ENCODE data around the gene HES7. TPM values are rescaled to one million over a fixed set of nuclear protein-coding genes. Genes with fewer than 3 reads are reported as not detected.
A peak's percentile ranks its signal among the peaks of the same experiment; 100 is the strongest.
"Not testable (repeated sequence)": the region's sequence is repeated elsewhere in the genome, so short reads cannot be mapped to it uniquely, and the experiment has no call there.

Gene HES7
- under 1 TPM in 1 of 4 donors, not detected in 3; 0.46 TPM for total RNA-seq

DNA sequence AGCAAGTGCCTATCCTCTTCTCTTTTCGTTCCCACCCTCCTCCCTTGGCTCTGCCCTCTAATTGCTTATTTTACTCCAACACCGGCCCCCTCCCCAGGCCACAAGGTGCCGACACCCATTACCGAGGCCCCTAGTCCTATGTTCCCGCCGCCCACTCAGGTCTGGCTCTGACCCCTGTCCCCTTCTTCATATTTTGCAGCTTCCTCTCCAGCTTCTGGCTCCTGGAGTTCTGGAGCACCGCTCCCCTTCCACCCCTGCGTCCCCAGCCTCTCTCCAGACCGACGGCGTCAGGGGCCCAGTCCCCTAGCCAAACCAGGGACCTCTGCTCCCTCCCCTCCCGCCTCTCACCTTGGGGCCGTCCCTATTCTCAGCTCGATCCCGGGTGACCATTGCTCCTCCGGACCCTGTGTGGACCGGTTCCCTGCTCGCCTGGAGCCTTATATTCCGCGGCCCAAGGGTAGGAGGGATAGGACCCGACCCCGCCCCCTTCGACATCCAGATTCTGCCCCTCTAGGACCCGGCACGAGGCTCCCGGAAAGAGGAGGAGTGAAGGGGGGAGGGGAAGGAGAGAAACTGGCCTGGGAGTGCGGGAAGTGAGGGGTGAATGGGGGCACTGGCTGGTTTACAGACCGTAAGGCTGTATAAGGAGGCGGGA is at the start of gene HES7:
Gene HES7 (minus strand): TSS at position 412 of the 655 bp plus-strand sequence. CDS start 22 bp downstream, at position 390.
- DNase-seq (ENCODE audit: low spot score) (no peak), ATAC-seq (ENCODE audit: low FRiP score) (no peak)
- TF ChIP-seq, protein P1, sequence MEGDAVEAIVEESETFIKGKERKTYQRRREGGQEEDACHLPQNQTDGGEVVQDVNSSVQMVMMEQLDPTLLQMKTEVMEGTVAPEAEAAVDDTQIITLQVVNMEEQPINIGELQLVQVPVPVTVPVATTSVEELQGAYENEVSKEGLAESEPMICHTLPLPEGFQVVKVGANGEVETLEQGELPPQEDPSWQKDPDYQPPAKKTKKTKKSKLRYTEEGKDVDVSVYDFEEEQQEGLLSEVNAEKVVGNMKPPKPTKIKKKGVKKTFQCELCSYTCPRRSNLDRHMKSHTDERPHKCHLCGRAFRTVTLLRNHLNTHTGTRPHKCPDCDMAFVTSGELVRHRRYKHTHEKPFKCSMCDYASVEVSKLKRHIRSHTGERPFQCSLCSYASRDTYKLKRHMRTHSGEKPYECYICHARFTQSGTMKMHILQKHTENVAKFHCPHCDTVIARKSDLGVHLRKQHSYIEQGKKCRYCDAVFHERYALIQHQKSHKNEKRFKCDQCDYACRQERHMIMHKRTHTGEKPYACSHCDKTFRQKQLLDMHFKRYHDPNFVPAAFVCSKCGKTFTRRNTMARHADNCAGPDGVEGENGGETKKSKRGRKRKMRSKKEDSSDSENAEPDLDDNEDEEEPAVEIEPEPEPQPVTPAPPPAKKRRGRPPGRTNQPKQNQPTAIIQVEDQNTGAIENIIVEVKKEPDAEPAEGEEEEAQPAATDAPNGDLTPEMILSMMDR (IDR thresholded peaks at IDR 0.05) = no peak

DNA sequence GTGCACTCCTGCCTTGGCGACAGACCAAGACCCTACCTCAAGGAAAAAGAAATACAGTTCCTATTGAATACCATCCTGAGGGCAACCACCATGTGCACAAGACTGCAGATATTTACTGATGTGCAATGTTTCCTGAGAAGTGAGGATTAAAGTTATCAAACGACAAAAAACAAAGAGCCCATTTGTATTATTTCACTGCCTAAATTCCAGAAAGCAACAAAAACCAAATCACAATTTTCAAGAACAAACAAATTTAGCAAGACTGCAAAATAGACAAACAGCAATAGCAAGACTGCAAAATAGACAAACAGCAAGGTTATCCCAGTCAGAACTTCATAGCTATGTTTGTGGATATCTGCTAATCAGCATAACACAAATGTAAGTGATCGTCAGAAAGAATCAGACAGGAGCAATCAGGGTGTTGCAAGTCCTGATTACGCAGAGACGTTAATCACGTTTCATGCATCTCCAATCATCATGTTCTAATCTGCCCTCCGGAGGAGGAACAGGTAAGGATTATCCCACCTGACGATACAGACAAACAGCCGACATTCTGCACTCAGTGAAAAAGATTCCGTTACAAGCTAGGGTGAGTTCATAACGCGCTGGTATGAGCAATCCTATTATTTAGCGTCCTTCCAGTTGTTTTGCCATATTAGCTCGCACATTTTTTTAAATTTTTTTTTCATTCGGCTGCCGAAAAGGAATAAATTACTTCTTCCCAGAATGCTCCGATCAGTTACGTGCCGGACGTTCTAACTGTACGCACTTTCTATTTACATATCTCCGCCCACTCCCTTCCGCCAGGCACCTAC is 49.4 kb upstream of the HES7 start:
- ATAC-seq (ENCODE audit: low FRiP score) = peak; percentile 81
- no peak for DNase-seq (ENCODE audit: low spot score)
- TF ChIP-seq, protein P1 (IDR thresholded peaks at IDR 0.05) = no peak

DNA sequence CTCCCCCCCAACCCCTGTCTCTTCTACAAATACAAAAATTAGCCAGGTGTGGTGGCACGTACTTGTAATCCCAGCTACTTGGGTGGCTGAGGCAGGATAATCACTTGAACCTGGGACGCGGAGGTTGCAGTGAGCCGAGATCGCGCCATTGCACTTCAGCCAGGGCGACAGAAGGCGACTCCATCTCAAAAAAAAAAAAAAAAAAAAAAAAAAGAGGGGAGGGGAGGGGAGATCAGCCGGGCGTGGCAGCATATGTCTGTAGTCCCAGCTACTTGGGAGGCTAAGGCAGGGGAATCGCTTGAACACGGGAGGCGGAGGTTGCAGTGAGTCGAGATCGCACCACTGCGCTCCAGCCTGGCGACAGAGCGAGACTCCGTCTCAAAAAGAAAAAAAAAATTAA is 46.3 kb upstream of the HES7 start:
- not testable (repeated sequence) for DNase-seq (ENCODE audit: low spot score); ATAC-seq (ENCODE audit: low FRiP score)

DNA sequence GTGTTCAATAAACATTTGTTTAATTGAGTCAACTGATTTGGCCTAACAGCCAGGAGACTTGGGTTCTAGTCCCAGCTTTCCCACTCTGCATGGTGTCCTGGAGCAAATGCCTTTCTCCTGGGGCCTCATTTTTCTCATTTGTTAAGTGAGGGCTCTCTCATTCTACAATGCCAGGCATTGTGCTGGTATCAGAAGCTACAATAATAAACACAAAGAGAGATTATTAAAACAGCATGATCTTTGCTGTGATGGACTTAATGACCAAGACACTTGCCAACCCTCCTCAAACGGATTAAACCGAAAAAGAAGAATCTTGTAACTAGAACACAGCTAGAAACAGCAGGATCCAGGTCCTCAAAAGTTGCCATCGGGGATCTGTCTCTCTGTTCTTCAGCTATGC is 43.6 kb upstream of the HES7 start:
- ATAC-seq (ENCODE audit: low FRiP score) (no peak), DNase-seq (ENCODE audit: low spot score) (no peak)
- TF ChIP-seq, protein P1 (IDR thresholded peaks at IDR 0.05) = no peak

DNA sequence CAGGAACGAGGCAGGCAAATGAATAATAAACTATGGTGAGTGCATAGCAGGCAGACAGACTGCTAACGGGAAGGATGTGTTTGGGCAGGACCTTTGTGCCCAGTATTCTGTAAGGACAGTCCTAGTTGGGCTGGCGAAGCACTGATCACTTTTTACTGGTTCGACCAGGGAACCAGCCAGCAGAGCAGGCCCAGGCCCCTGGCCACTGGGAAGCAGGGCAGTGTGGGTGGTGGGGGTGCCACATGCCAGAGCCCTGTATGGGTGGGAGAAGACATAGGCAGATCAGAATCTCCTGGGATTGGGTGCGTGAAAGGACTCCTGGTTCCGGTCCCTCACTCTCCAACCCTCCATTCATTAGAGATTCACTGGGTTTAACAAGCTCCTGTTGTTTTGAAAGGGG is 42.8 kb upstream of the HES7 start:
- DNase-seq (ENCODE audit: low spot score) = no peak
- TF ChIP-seq, protein P1 (IDR thresholded peaks at IDR 0.05) = no peak
- no peak for ATAC-seq (ENCODE audit: low FRiP score)

DNA sequence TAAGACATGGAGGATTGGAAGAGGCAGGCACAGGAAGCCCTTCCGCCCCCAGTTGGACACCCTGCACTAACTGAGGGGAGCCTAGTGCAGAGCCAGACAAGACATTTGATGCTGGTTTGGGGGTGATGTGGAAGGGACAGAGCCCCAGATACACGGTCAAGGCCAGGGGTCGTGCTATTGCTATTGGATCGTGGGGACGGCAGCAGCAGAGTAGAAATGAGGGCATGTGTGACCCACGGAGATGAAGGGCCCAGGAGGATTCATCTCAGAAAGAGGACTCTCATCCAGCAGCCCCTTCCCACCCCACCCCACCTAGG is 40.9 kb upstream of the HES7 start:
- ATAC-seq (ENCODE audit: low FRiP score) = no peak
- TF ChIP-seq, protein P1 (IDR thresholded peaks at IDR 0.05) = no peak
- no peak for DNase-seq (ENCODE audit: low spot score)

DNA sequence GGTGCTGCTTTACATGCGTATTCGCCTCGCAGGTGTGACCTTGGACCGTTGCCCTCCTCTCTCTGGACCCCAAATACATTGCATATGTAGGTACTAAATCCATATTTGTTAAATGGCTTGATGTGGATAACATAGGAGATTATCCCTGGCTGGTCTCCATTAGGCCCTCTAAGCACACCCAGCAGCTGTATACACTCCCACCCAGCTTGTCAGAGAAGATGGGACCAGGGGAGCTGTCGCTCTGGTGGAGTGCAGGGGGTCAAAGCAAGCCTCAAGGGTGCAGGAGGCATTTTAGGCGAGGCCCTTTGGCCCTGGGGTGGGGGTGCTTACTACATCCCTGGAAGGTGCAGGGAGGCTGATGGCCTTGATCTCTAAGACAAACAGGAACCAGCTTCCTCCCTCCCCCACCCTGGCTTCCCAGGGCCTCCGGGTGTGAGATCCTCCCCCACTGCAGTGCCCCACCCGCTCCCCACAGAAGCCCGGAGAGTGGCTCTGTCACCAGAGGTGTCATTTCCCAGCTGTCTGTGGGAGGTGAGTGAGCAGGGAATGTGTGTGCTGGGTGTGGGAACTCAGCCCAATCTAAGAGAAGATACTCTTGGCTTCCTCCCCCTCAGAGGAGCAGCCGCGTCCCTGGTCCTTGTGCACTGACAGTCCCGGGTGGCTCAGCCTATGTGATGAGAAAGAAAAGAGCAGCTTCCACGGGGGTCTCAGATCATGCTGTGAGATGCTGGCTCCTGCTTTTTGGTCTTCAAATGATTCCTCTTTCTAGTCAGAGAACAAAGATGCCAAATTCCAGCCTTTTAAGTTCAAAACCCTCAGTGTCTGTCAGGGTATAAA is 40.3 kb upstream of the HES7 start:
- TF ChIP-seq, protein P1 (IDR thresholded peaks at IDR 0.05) = no peak
- DNase-seq (ENCODE audit: low spot score) (no peak), ATAC-seq (ENCODE audit: low FRiP score) (peak; percentile 31)

Data from omental fat pad (tissue), 4 donors.